GM12875 (cell line): ENCODE measurements around the gene CAPN5.

ENCODE experiments used
- H3K4me3 ChIP-seq: one replicate; pipeline ENCODE4 v1.5.1; 2011; ENCODE audit warnings: low read depth, low read length, control low read depth
- CTCF ChIP-seq: IDR thresholded peaks from 2 replicates; pipeline ENCODE4 v1.5.1; 2011; ENCODE audit warnings: low read depth, mild to moderate bottlenecking, control low read depth, inconsistent platforms, low read length, moderate library complexity, borderline replicate concordance; ENCODE audit not compliant: insufficient read depth

CAPN5 gene

GRCh38 chr11:77112641-77113381 is 46.0 kb downstream of the CAPN5 start:
- no peak overlapping the region for H3K4me3 ChIP-seq
- no peak for TF ChIP-seq CTCF

GRCh38 chr11:77113382-77114088 is 46.8 kb downstream of the CAPN5 start:
- peak; percentile 47; the same call in 1 of the 2 replicates for TF ChIP-seq CTCF
- H3K4me3 ChIP-seq = no peak overlapping the region

GRCh38 chr11:77114089-77114463 is 47.3 kb downstream of the CAPN5 start:
- no peak overlapping the region for H3K4me3 ChIP-seq
- no peak for TF ChIP-seq CTCF

- no peak overlapping the region for H3K4me3 ChIP-seq
- TF ChIP-seq CTCF = peak; percentile 46; the same call in 1 of the 2 replicates
Observed at GRCh38 chr11:77115181-77115611, 48.4 kb downstream of the CAPN5 start.

GRCh38 chr11:77115956-77116355 is 49.2 kb downstream of the CAPN5 start:
- no peak for TF ChIP-seq CTCF

GRCh38 chr11:77117492-77117891 is 50.7 kb downstream of the CAPN5 start:
- no peak for TF ChIP-seq CTCF
- H3K4me3 ChIP-seq = no peak overlapping the region

More at GRCh38 chr11:77115956-77116355, 49.2 kb downstream of the CAPN5 start:
- no peak overlapping the region for H3K4me3 ChIP-seq

GRCh38 chr11:77118086-77118485 is 51.3 kb downstream of the CAPN5 start:
- H3K4me3 ChIP-seq = no peak overlapping the region
- TF ChIP-seq CTCF = no peak
